ENCODE data around the gene PSTPIP2.

GRCh38 chr18:46099463-46099862 is 27.4 kb upstream of the PSTPIP2 start:
- TF ChIP-seq CTCF (IDR thresholded peaks at IDR 0.05) = no peak
- TF ChIP-seq POLR2A (IDR thresholded peaks at IDR 0.05) = no peak
